ENCODE data around the gene PRKAR2B. TPM values are rescaled to one million over a fixed set of nuclear protein-coding genes. Genes with fewer than 3 reads are reported as not detected.
A peak's percentile ranks its signal among the peaks of the same experiment; 100 is the strongest.

The PRKAR2B gene
- total RNA-seq, 2 experiments from 2014 or later: 69.0 to 210 TPM

GRCh38 chr7:107201795-107202450 is 157.4 kb downstream of the PRKAR2B start:
- Histone ChIP-seq H3K36me3 (ENCODE audit: insufficient read depth, low read length) (peaks cover 45% of the 10 kb centered on the region), H3K79me2 (ENCODE audit: insufficient read depth, low read depth, low read length) (no peaks in the 10 kb centered on the region), H3K9me3 (ENCODE audit: low read length) (no peaks in the 10 kb centered on the region), H2AFZ (ENCODE audit: low read length) (no peak overlapping the region), H3K4me3 (ENCODE audit: low read depth, low read length, poor library complexity, severe bottlenecking) (no peak overlapping the region), H3K4me1 (ENCODE audit: insufficient read depth, low read length, poor library complexity, severe bottlenecking) (no peaks in the 10 kb centered on the region), H3K27ac (ENCODE audit: low read depth, low read length, poor library complexity, severe bottlenecking) (no peak overlapping the region), H3K4me2 (ENCODE audit: low read length) (no peak overlapping the region), H4K20me1 (ENCODE audit: insufficient read depth, low read length) (no peaks in the 10 kb centered on the region), H3K9me2 (ENCODE audit: insufficient read depth, low read length) (no peaks in the 10 kb centered on the region)
- ChIA-PET POLR2A (no interaction called here), CTCF (ENCODE audit: unreplicated experiment) (no interaction called here)
- intact Hi-C loops (cut with micrococcal nuclease; ENCODE audit: unreplicated experiment): loop anchor here (1.0 to 5.0 kb wide), 4 partner anchors 260 to 673 kb away; no protein-coding TSS in a partner anchor
- BruUV-seq (replicated peaks): no TSS peak
- peak; percentile 61 for DNase-seq (ENCODE audit: low spot score)
- TF ChIP-seq EZH2phosphoT487 (IDR thresholded peaks at IDR 0.05; ENCODE audit: borderline replicate concordance, low read depth, low read length) (no peak), CTCF (conservative IDR thresholded peaks at IDR 0.05; ENCODE audit: low read length) (peak; percentile 84)

GRCh38 chr7:107203607-107204006 is 159.1 kb downstream of the PRKAR2B start:
- Histone ChIP-seq H3K4me2 (ENCODE audit: low read length) (no peak overlapping the region), H3K4me1 (ENCODE audit: insufficient read depth, low read length, poor library complexity, severe bottlenecking) (peaks cover 7% of the 10 kb centered on the region), H3K27ac (ENCODE audit: low read depth, low read length, poor library complexity, severe bottlenecking) (no peak overlapping the region), H4K20me1 (ENCODE audit: insufficient read depth, low read length) (no peaks in the 10 kb centered on the region), H3K4me3 (ENCODE audit: low read depth, low read length, poor library complexity, severe bottlenecking) (no peak overlapping the region), H3K9me2 (ENCODE audit: insufficient read depth, low read length) (no peaks in the 10 kb centered on the region), H3K36me3 (ENCODE audit: insufficient read depth, low read length) (peaks cover 38% of the 10 kb centered on the region), H3K9me3 (ENCODE audit: low read length) (no peaks in the 10 kb centered on the region), H2AFZ (ENCODE audit: low read length) (no peak overlapping the region), H3K79me2 (ENCODE audit: insufficient read depth, low read depth, low read length) (no peaks in the 10 kb centered on the region)
- TF ChIP-seq CTCF (conservative IDR thresholded peaks at IDR 0.05; ENCODE audit: low read length): no peak
- no peak for TF ChIP-seq EZH2phosphoT487 (IDR thresholded peaks at IDR 0.05; ENCODE audit: borderline replicate concordance, low read depth, low read length)
- POLR2A ChIA-PET: interaction anchor here (0.5 to 0.7 kb wide), 4 partner anchors 19 to 555 kb away, joined by 3 to 4 read pairs (median 3); partner anchors contain the start of gene HBP1
- CTCF ChIA-PET (ENCODE audit: unreplicated experiment): no interaction called here
- no TSS peak for BruUV-seq (replicated peaks)
- DNase-seq (ENCODE audit: low spot score): no peak
- intact Hi-C loops (cut with micrococcal nuclease; ENCODE audit: unreplicated experiment): loop anchor here (2.0 to 5.0 kb wide), 2 partner anchors 259 to 671 kb away; no protein-coding TSS in a partner anchor

DNA sequence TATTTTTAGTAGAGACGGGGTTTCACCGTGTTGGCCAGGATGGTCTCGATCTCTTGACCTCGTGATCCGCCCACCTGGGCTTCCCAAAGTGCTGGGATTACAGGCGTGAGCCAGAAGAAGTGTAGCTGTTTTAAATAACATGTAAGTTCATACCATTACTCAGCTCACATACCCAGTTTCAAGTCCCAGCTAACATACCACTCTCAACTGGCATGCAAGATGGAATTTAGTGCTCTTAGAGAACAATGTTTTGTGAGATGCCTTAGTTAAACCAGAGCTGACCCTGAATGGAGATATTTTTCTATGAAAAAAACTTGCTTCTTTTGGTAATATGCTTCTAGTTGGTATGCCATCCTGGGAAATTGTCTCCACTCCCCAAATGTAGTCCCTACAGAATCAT is 161.6 kb downstream of the PRKAR2B start:
- Histone ChIP-seq H3K4me1 (ENCODE audit: insufficient read depth, low read length, poor library complexity, severe bottlenecking) (peaks cover 7% of the 10 kb centered on the region), H3K27ac (ENCODE audit: low read depth, low read length, poor library complexity, severe bottlenecking) (no peak overlapping the region), H3K4me3 (ENCODE audit: low read depth, low read length, poor library complexity, severe bottlenecking) (no peak overlapping the region), H3K9me3 (ENCODE audit: low read length) (no peaks in the 10 kb centered on the region), H3K9me2 (ENCODE audit: insufficient read depth, low read length) (no peaks in the 10 kb centered on the region), H3K4me2 (ENCODE audit: low read length) (no peak overlapping the region), H2AFZ (ENCODE audit: low read length) (no peak overlapping the region), H3K36me3 (ENCODE audit: insufficient read depth, low read length) (peaks cover 30% of the 10 kb centered on the region; the same call in 1 of the 2 replicates), H4K20me1 (ENCODE audit: insufficient read depth, low read length) (no peaks in the 10 kb centered on the region), H3K79me2 (ENCODE audit: insufficient read depth, low read depth, low read length) (no peaks in the 10 kb centered on the region)
- TF ChIP-seq EZH2phosphoT487 (IDR thresholded peaks at IDR 0.05; ENCODE audit: borderline replicate concordance, low read depth, low read length) (no peak), CTCF (conservative IDR thresholded peaks at IDR 0.05; ENCODE audit: low read length) (no peak)
- no TSS peak for BruUV-seq (replicated peaks)
- intact Hi-C loops (cut with micrococcal nuclease; ENCODE audit: unreplicated experiment): no loop called here
- DNase-seq (ENCODE audit: low spot score): no peak
- POLR2A ChIA-PET: interaction anchor here (1.9 kb wide), 1 partner anchor 9 kb away, joined by 6 read pairs; no protein-coding TSS in a partner anchor
- CTCF ChIA-PET (ENCODE audit: unreplicated experiment): no interaction called here
